GM12878 (cell line): ENCODE measurements around the gene EPDR1. TPM values are rescaled to one million over a fixed set of nuclear protein-coding genes. Genes with fewer than 3 reads are reported as not detected.

Experiments
- ATAC-seq: fragments of 200-7000 bp; cut with Tn5 transposase; 3 replicates; pipeline ENCODE4 v1.9.1; 2020; ENCODE audit warnings: mild to moderate bottlenecking, moderate library complexity
- BruUV-seq: library from RNA; stranded (reverse); fragments of 400-500 nt; replicated peaks from 2 replicates; lab custom pipeline; 2021; lab: Mats Ljungman, UMichigan
- CTCF ChIA-PET: fragments of 300-600 bp; sonication (Branson Sonifier 250); formaldehyde crosslinking; extraction: SDS; loops from one replicate; lab custom pipeline; 2021; ENCODE audit warnings: inconsistent platforms; lab: Yijun Ruan, JAX
- POLR2A ChIA-PET: fragments of 350-600 bp; formaldehyde crosslinking; extraction: SDS; loops from one replicate; lab custom pipeline; 2021; ENCODE audit warnings: inconsistent platforms; lab: Charles Lee
- RAD21 ChIA-PET: fragments of 300-600 bp; sonication (Branson Sonifier 250); formaldehyde crosslinking; loops from one replicate; lab custom pipeline; 2023; ENCODE audit warnings: antibody characterized with exemption; ENCODE audit not compliant: unreplicated experiment; lab: Charles Lee
- SMC1A ChIA-PET: fragments of 300-600 bp; sonication (Branson Sonifier 250); formaldehyde crosslinking; loops from one replicate; lab custom pipeline; 2023; ENCODE audit not compliant: unreplicated experiment, uncharacterized antibody; lab: Charles Lee
- DNase-seq: peaks from one replicate; pipeline ENCODE4 v3.0.0-alpha.2; 2011; ENCODE audit warnings: low read depth, low spot score
- FAIRE-seq: peaks from 3 replicates; lab custom pipeline; 2011; peaks lifted over from hg19 to GRCh38; lab: Jason Lieb, UNC
- H2AFZ ChIP-seq: 2 replicates; pipeline ENCODE4 v1.6.0; 2011; ENCODE audit warnings: low read depth, low read length, control low read depth; ENCODE audit not compliant: control insufficient read depth
- H3K27ac ChIP-seq: 2 replicates; pipeline ENCODE4 v1.5.1; 2011; ENCODE audit warnings: control low read depth; ENCODE audit not compliant: control insufficient read depth, insufficient read depth
- H3K27me3 ChIP-seq, 2 experiments: replicated peaks in 1 of 2; 2 replicates each; pipeline versions ENCODE4 v1.6.0 to v1.6.1; 2011; ENCODE audit warnings: low read length in 1 of 2; ENCODE audit not compliant: control insufficient read depth in 2 of 2, insufficient read depth in 2 of 2
- H3K36me3 ChIP-seq, 2 experiments: 2 replicates each; pipeline ENCODE4 v1.5.1; 2011; ENCODE audit warnings: low read length in 1 of 2; ENCODE audit not compliant: control insufficient read depth in 2 of 2, insufficient read depth in 2 of 2
- H3K4me1 ChIP-seq: 2 replicates; pipeline ENCODE4 v1.6.1; 2011; ENCODE audit warnings: mild to moderate bottlenecking, low read length, moderate library complexity, mixed read lengths; ENCODE audit not compliant: control insufficient read depth, insufficient read depth
- H3K4me2 ChIP-seq: 2 replicates; pipeline ENCODE4 v1.6.0; 2011; ENCODE audit warnings: control low read depth; ENCODE audit not compliant: control insufficient read depth, insufficient read depth
- H3K4me3 ChIP-seq: fragments of 200-600 bp; sonication (generic); 2 replicates; pipeline ENCODE4 v1.5.1; 2016
- H3K79me2 ChIP-seq: 2 replicates; pipeline ENCODE4 v1.6.0; 2011; ENCODE audit warnings: low read length; ENCODE audit not compliant: control insufficient read depth, insufficient read depth
- H3K9ac ChIP-seq: 2 replicates; pipeline ENCODE4 v1.8.0; 2011; ENCODE audit warnings: low read length, control low read depth, mixed read lengths; ENCODE audit not compliant: control insufficient read depth, insufficient read depth
- H3K9me3 ChIP-seq: replicated peaks from 3 replicates; pipeline ENCODE4 v1.5.1; 2011; ENCODE audit warnings: mild to moderate bottlenecking, low read length; ENCODE audit not compliant: control insufficient read depth, insufficient read depth
- H4K20me1 ChIP-seq: 2 replicates; pipeline ENCODE4 v1.6.0; 2011; ENCODE audit not compliant: control insufficient read depth, insufficient read depth
- NR2F1 ChIP-seq: fragments of 450-650 bp; conservative IDR thresholded peaks from 2 replicates; pipeline ENCODE4 v1.6.1; 2017; ENCODE audit warnings: mild to moderate bottlenecking
- PML ChIP-seq: IDR thresholded peaks from 2 replicates; pipeline ENCODE4 v1.6.1; 2012; ENCODE audit warnings: low read length, inconsistent platforms
- whole genome bisulfite sequencing: methylation state at CpG from one replicate; pipeline ENCODE4 v1.1.6; 2016; ENCODE audit warnings: low lambda C conversion rate; ENCODE audit not compliant: insufficient replicate concordance, insufficient coverage; ENCODE audit errors: missing lambda C conversion rate; 5-methylcytosine and 5-hydroxymethylcytosine counted together
- in situ Hi-C: fragments of 300-500 bp; cut with MboI; formaldehyde crosslinking; loops from 9 replicates; pipeline ENCODE4 v1.14.3; 2018; ENCODE audit warnings: mixed read lengths
- intact Hi-C: fragments of 100-400 bp; cut with micrococcal nuclease; formaldehyde crosslinking; loops from one replicate; pipeline ENCODE4 v1.14.2; 2022; ENCODE audit not compliant: unreplicated experiment
- polyA plus RNA-seq, 11 experiments: library from polyadenylated mRNA; depleted of rRNA in 4 of 11; unstranded in 6 of 11; stranded (reverse) in 5 of 11; fragments of >200 nt; fragmentation: Nextera tagmentation in 4 of 11; fragmentation: Illumina TruSeq in 1 of 11; extraction: Ambion mirVana in 4 of 11; extraction: Trizol in 1 of 11; gene quantifications; 1 replicate in 1 of 11; 2 replicates in 10 of 11; pipeline versions ENCODE4 v1.2.1 to v1.2.3, GENCODE V29; 2011 to 2016; ENCODE audit warnings: inconsistent platforms in 2 of 11, missing spikeins in 2 of 11, low read depth in 1 of 11
- total RNA-seq, 4 experiments: library from RNA; depleted of rRNA in 3 of 4; stranded (reverse); fragments of >200 nt in 3 of 4; fragmentation: Illumina TruSeq in 1 of 4; extraction: Trizol in 1 of 4; gene quantifications; 2 replicates each; pipeline versions ENCODE4 v1.2.1 to v1.2.3, GENCODE V29; 2013 to 2021
- TF ChIP-seq, protein P1 (sequence below), 3 experiments: IDR thresholded peaks in 2 of 3; conservative IDR thresholded peaks in 1 of 3; 2 replicates each; pipeline ENCODE4 v1.5.1; 2011; ENCODE audit warnings: low read depth in 3 of 3, low read length in 3 of 3, mild to moderate bottlenecking in 3 of 3, control low read depth in 2 of 3, moderate library complexity in 2 of 3, inconsistent platforms in 1 of 3, mixed read lengths in 1 of 3; ENCODE audit not compliant: control insufficient read depth in 2 of 3, insufficient read depth in 1 of 3; ENCODE audit errors: extremely low read depth in 1 of 3

EPDR1 gene
- total and polyA plus RNA-seq, 10 of the 15 experiments (the other 5 are each of a cell fraction or from before 2014, with no cell fraction given): 1.2 to 18.8 (median 4.7) TPM

DNA sequence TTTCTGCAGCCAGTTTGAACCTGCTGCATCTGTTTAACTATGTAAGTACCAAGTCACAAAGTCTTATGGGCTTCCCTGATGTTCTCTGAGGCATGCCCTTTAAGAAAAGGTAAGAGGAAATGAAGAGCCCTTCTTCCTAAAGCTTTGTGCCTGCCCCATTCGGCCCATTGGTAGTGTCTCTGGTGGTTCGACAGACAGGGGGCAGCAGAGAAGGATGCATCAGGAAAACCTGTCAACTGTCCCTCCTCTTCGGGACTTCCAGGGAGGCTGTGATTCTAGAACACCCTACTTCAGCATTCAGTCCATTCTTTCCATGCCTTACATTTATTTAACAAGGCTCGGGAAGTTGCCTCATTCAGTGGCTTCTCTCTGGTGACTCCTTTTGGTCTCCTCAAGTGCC, 1.9 kb upstream of the EPDR1 start:
- no peak for DNase-seq
- RAD21 ChIA-PET: interaction anchor here (0.7 to 4.4 kb wide), 18 partner anchors 9 to 429 kb away, joined by 3 to 24 read pairs (median 5); no protein-coding TSS in a partner anchor
- Histone ChIP-seq H3K9ac (no peak overlapping the region), H3K27ac (no peak overlapping the region), H4K20me1 (no peaks in the 10 kb centered on the region), H3K4me3 (no peak overlapping the region), H3K79me2 (peaks cover 3% of the 10 kb centered on the region; the same call in 1 of the 2 replicates), H3K4me2 (no peak overlapping the region), H3K9me3 (no peaks in the 10 kb centered on the region; the same call in 2 of the 3 replicates), H3K36me3 (no peaks in the 10 kb centered on the region), H3K27me3 (peaks cover 0 to 4% of the 10 kb centered on the region in 2 experiments; a peak in 2 of 4 replicates), H2AFZ (no peak overlapping the region), H3K4me1 (peaks cover 13% of the 10 kb centered on the region)
- no peak for FAIRE-seq
- POLR2A ChIA-PET: interaction anchor here (1.1 to 3.2 kb wide), 4 partner anchors 15 to 29 kb away, joined by 3 to 17 read pairs (median 7); no protein-coding TSS in a partner anchor
- intact Hi-C loops (loop anchor here (5.0 kb wide), 3 partner anchors 104 to 304 kb away; no protein-coding TSS in a partner anchor), in situ Hi-C loops (no loop called here)
- no peak for ATAC-seq
- CTCF ChIA-PET: interaction anchor here (0.6 to 7.5 kb wide), 37 partner anchors 10 to 456 kb away, joined by 3 to 108 read pairs (median 9); no protein-coding TSS in a partner anchor
- 78% methylated on average over 4 of the region's 4 CpGs for WGBS
- SMC1A ChIA-PET: interaction anchor here (0.5 to 8.5 kb wide), 26 partner anchors 9 to 417 kb away, joined by 3 to 98 read pairs (median 4); partner anchors contain the start of gene STARD3NL
- no peak for TF ChIP-seq PML
- no peak for TF ChIP-seq NR2F1
- TF ChIP-seq, protein P1, sequence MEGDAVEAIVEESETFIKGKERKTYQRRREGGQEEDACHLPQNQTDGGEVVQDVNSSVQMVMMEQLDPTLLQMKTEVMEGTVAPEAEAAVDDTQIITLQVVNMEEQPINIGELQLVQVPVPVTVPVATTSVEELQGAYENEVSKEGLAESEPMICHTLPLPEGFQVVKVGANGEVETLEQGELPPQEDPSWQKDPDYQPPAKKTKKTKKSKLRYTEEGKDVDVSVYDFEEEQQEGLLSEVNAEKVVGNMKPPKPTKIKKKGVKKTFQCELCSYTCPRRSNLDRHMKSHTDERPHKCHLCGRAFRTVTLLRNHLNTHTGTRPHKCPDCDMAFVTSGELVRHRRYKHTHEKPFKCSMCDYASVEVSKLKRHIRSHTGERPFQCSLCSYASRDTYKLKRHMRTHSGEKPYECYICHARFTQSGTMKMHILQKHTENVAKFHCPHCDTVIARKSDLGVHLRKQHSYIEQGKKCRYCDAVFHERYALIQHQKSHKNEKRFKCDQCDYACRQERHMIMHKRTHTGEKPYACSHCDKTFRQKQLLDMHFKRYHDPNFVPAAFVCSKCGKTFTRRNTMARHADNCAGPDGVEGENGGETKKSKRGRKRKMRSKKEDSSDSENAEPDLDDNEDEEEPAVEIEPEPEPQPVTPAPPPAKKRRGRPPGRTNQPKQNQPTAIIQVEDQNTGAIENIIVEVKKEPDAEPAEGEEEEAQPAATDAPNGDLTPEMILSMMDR (IDR thresholded peaks at IDR 0.05 in 2 of 3, conservative IDR thresholded peaks at IDR 0.05 in 1 of 3; ENCODE audit: control insufficient read depth in 2 of 3, extremely low read depth in 1 of 3, insufficient read depth in 1 of 3, low read depth in 3 of 3, low read length in 3 of 3): peak in 2 of 3 experiments; percentile 12 to 14; a peak in 3 of 6 replicates
- BruUV-seq: no TSS peak
